Testis (tissue), 2 donors: ENCODE results near the gene ANKH.

Experiments
- POLR2A ChIP-seq: fragments of 450-650 bp; IDR thresholded peaks from one replicate; pipeline ENCODE4 v1.6.1; 2017; ENCODE audit warnings: antibody characterized with exemption, mild to moderate bottlenecking, moderate library complexity
- TF ChIP-seq, protein P1 (sequence below), 3 experiments: fragments of 450-650 bp in 2 of 3; fragments of 200-600 bp in 1 of 3; sonication (generic) in 1 of 3; IDR thresholded peaks; one replicate each; pipeline ENCODE4 v1.5.1; 2016 to 2019; ENCODE audit warnings: antibody characterized with exemption in 3 of 3, mild to moderate bottlenecking in 2 of 3, moderate library complexity in 1 of 3

DNA sequence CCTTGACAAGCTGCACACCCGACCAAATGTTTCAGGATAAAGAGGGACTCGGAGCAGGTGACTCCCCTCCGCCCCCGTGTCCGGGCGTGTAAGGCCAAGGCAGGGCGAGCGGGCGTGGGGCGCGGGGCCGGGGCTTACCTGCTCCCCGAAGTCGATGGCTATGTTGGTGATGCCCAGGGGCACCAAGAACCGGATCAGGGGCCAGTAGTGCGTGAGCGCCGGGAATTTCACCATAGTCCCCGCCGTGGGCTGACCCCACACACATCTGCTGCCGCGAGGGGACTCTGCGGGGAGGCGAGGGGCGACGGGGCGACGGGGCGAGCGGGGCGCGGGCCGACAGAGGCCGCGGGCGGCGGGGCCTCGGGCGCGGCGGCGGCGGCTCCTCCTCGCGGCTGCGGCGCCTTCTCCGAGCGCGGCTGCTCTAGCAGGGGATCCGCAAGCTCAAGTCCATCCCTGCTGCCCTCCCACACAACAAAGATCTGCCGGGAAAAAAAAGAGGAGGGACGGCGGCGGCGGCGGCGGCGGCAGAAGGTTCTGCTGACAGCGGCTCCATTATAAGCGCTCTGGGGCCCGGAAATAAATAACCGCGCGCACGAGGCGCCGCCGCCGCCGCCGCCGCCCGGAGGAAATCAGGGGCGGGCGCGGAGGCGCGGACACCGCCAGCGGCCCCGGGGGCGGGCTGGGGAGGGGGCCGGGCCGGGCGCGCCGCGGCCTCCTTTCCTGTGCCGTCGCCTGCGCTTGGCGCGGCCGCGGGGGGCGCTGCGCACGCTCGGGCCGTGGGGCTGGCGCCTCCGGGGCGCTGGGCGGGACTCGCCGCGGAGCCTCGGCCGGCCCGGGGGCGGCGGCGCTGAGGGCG lies at the start of gene ANKH:
- TF ChIP-seq, protein P1, sequence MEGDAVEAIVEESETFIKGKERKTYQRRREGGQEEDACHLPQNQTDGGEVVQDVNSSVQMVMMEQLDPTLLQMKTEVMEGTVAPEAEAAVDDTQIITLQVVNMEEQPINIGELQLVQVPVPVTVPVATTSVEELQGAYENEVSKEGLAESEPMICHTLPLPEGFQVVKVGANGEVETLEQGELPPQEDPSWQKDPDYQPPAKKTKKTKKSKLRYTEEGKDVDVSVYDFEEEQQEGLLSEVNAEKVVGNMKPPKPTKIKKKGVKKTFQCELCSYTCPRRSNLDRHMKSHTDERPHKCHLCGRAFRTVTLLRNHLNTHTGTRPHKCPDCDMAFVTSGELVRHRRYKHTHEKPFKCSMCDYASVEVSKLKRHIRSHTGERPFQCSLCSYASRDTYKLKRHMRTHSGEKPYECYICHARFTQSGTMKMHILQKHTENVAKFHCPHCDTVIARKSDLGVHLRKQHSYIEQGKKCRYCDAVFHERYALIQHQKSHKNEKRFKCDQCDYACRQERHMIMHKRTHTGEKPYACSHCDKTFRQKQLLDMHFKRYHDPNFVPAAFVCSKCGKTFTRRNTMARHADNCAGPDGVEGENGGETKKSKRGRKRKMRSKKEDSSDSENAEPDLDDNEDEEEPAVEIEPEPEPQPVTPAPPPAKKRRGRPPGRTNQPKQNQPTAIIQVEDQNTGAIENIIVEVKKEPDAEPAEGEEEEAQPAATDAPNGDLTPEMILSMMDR (IDR thresholded peaks at IDR 0.05) = peak in 1 of 3 experiments; percentile 30
- no peak for TF ChIP-seq POLR2A
